Kidney capillary endothelial cell (primary cell): ENCODE results near the gene NDUFB5.
"Not testable (repeated sequence)": the region's sequence is repeated elsewhere in the genome, so short reads cannot be mapped to it uniquely, and the experiment has no call there.

Source experiments
- DNase-seq: peaks from one replicate; pipeline ENCODE4 v3.0.0-alpha.2; 2018; ENCODE audit warnings: low spot score

The NDUFB5 gene

GRCh38 chr3:179630753-179631451, 26.3 kb downstream of the NDUFB5 start:
- DNase-seq: no peak

GRCh38 chr3:179640469-179640868, 35.9 kb downstream of the NDUFB5 start:
- DNase-seq: no peak

GRCh38 chr3:179642871-179643270, 38.3 kb downstream of the NDUFB5 start:
- DNase-seq: no peak

GRCh38 chr3:179643837-179644236, 39.2 kb downstream of the NDUFB5 start:
- DNase-seq: not testable (repeated sequence)

GRCh38 chr3:179646177-179646576, 41.6 kb downstream of the NDUFB5 start:
- no peak for DNase-seq

- DNase-seq: no peak
Observed at GRCh38 chr3:179651687-179652446, 47.3 kb downstream of the NDUFB5 start.

- peak; percentile 42 for DNase-seq
Observed at GRCh38 chr3:179652447-179653095, 48.0 kb downstream of the NDUFB5 start, which contains the start of gene USP13. Gene USP13, plus strand, starts transcription at chr3:179653040. Its CDS starts 186 bp downstream, at chr3:179653226.

- DNase-seq: peak; percentile 47
Observed at GRCh38 chr3:179653096-179653797, 48.7 kb downstream of the NDUFB5 start.

GRCh38 chr3:179655236-179655635, 50.6 kb downstream of the NDUFB5 start:
- DNase-seq: no peak

GRCh38 chr3:179658606-179659005, 54.0 kb downstream of the NDUFB5 start:
- DNase-seq: no peak

GRCh38 chr3:179660872-179661271, 56.3 kb downstream of the NDUFB5 start:
- no peak for DNase-seq

- no peak for DNase-seq
Observed at GRCh38 chr3:179661777-179662176, 57.2 kb downstream of the NDUFB5 start.

GRCh38 chr3:179663093-179663492, 58.5 kb downstream of the NDUFB5 start:
- no peak for DNase-seq

- DNase-seq: peak; percentile 21
Observed at GRCh38 chr3:179666030-179666429, 61.4 kb downstream of the NDUFB5 start.

GRCh38 chr3:179666436-179667035, 61.9 kb downstream of the NDUFB5 start:
- no peak for DNase-seq

GRCh38 chr3:179668429-179668828, 63.8 kb downstream of the NDUFB5 start:
- DNase-seq: no peak

GRCh38 chr3:179670311-179670710, 65.7 kb downstream of the NDUFB5 start:
- DNase-seq: no peak

- no peak for DNase-seq
Observed at GRCh38 chr3:179671309-179671708, 66.7 kb downstream of the NDUFB5 start.

- DNase-seq: peak; percentile 90
Observed at GRCh38 chr3:179671747-179672242, 67.2 kb downstream of the NDUFB5 start.

- no peak for DNase-seq
Observed at GRCh38 chr3:179672918-179673317, 68.3 kb downstream of the NDUFB5 start.

GRCh38 chr3:179673523-179673922, 68.9 kb downstream of the NDUFB5 start:
- no peak for DNase-seq

GRCh38 chr3:179676081-179676480, 71.5 kb downstream of the NDUFB5 start:
- DNase-seq: no peak
